Osteoblast (primary cell): Measurements from ENCODE around the gene UNC5A. TPM values are rescaled to one million over a fixed set of nuclear protein-coding genes. Genes with fewer than 3 reads are reported as not detected.

Source experiments
- DNase-seq: peaks from one replicate; pipeline ENCODE4 v3.0.0; 2011; ENCODE audit warnings: low spot score, mixed read lengths; ENCODE audit not compliant: insufficient read length; ENCODE audit errors: missing footprints
- H2AFZ ChIP-seq: 2 replicates; pipeline ENCODE4 v1.6.0; 2011; ENCODE audit warnings: mild to moderate bottlenecking, low read length
- H3K27ac ChIP-seq: 2 replicates; pipeline ENCODE4 v1.5.1; 2011; ENCODE audit warnings: mild to moderate bottlenecking, low read depth, low read length, moderate library complexity
- H3K27me3 ChIP-seq: 2 replicates; pipeline ENCODE4 v1.6.0; 2012; ENCODE audit warnings: mild to moderate bottlenecking, control low read depth, inconsistent platforms, low read length, moderate library complexity; ENCODE audit not compliant: insufficient read depth
- H3K36me3 ChIP-seq: 2 replicates; pipeline ENCODE4 v1.5.1; 2011; ENCODE audit warnings: mild to moderate bottlenecking, low read length, control low read depth, moderate library complexity; ENCODE audit not compliant: insufficient read depth
- H3K4me1 ChIP-seq: 2 replicates; pipeline ENCODE4 v1.5.1; 2011; ENCODE audit warnings: mild to moderate bottlenecking, low read length, control low read depth, moderate library complexity; ENCODE audit not compliant: insufficient read depth
- H3K4me2 ChIP-seq: 2 replicates; pipeline ENCODE4 v1.6.0; 2011; ENCODE audit warnings: mild to moderate bottlenecking, low read length; ENCODE audit not compliant: insufficient read depth
- H3K4me3 ChIP-seq: fragments of 200-600 bp; sonication (generic); 3 replicates; pipeline ENCODE4 v1.5.1; 2012; ENCODE audit warnings: mild to moderate bottlenecking, low read length, inconsistent platforms; ENCODE audit not compliant: insufficient read depth
- H3K79me2 ChIP-seq: 2 replicates; pipeline ENCODE4 v1.6.0; 2012; ENCODE audit warnings: mild to moderate bottlenecking, low read length, control low read depth, inconsistent platforms; ENCODE audit not compliant: insufficient read depth
- H3K9me3 ChIP-seq: 2 replicates; pipeline ENCODE4 v1.5.1; 2011; ENCODE audit warnings: low read depth, low read length, control low read depth
- H4K20me1 ChIP-seq: 2 replicates; pipeline ENCODE4 v1.6.0; 2012; ENCODE audit warnings: mild to moderate bottlenecking, low read length, control low read depth; ENCODE audit not compliant: insufficient read depth
- total RNA-seq: library from RNA; depleted of rRNA; stranded (reverse); fragments of >200 nt; gene quantifications from 2 replicates; pipeline ENCODE4 v1.2.3, GENCODE V29; 2012
- TF ChIP-seq, protein P1 (sequence below): IDR thresholded peaks from 2 replicates; pipeline ENCODE4 v1.5.1; 2011; ENCODE audit warnings: mild to moderate bottlenecking, low read depth, low read length, moderate library complexity; ENCODE audit errors: extremely low read depth

Gene UNC5A
- total RNA-seq, 1 donor = not detected

DNA sequence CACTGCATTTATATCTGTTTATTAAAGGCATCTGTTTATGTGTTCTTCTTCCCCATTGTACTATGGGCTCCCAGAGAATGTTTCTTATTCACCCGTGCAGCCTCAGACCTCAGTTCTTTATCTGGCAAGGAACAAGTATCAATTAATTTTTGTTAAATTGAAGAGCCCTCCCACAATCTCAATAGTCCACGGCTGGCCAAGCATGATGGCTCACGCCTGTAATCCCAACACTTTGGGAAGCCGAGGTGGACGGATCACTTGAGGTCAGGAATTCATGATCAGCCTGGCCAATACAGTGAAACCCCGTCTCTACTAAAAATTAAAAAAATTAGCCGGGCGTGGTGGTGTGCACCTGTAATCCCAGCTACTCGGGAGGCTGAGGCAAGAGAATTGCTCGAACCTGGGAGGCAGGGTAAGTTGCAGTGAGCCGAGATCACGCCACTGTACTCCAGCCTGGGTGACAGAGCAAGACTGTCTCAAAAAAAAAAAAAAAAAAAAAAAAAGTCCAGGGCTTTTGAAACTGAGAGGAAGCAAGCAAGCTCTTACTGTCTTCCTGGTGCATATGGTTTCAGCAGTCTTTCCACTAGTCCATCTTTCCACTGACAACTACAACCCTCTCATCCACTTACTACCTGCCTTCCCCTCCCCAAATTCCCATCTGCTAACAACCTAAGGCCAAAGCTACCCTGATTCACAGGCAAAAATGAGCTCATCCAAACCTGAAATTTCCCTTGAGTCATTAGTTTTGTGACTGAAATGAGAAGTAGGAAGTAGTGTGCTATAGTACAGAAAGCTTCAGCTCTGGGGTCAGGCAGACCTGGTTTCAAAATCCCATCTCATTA lies 91.1 kb downstream of the UNC5A start:
- Histone ChIP-seq H3K36me3 (peaks cover 41% of the 10 kb centered on the region), H3K79me2 (no peaks in the 10 kb centered on the region), H3K4me2 (no peak overlapping the region), H3K27me3 (no peaks in the 10 kb centered on the region), H3K4me1 (no peaks in the 10 kb centered on the region), H3K9me3 (no peaks in the 10 kb centered on the region), H3K4me3 (no peak overlapping the region), H2AFZ (no peak overlapping the region), H3K27ac (no peak overlapping the region), H4K20me1 (no peaks in the 10 kb centered on the region)
- no peak for DNase-seq
- TF ChIP-seq, protein P1, sequence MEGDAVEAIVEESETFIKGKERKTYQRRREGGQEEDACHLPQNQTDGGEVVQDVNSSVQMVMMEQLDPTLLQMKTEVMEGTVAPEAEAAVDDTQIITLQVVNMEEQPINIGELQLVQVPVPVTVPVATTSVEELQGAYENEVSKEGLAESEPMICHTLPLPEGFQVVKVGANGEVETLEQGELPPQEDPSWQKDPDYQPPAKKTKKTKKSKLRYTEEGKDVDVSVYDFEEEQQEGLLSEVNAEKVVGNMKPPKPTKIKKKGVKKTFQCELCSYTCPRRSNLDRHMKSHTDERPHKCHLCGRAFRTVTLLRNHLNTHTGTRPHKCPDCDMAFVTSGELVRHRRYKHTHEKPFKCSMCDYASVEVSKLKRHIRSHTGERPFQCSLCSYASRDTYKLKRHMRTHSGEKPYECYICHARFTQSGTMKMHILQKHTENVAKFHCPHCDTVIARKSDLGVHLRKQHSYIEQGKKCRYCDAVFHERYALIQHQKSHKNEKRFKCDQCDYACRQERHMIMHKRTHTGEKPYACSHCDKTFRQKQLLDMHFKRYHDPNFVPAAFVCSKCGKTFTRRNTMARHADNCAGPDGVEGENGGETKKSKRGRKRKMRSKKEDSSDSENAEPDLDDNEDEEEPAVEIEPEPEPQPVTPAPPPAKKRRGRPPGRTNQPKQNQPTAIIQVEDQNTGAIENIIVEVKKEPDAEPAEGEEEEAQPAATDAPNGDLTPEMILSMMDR = no peak

DNA sequence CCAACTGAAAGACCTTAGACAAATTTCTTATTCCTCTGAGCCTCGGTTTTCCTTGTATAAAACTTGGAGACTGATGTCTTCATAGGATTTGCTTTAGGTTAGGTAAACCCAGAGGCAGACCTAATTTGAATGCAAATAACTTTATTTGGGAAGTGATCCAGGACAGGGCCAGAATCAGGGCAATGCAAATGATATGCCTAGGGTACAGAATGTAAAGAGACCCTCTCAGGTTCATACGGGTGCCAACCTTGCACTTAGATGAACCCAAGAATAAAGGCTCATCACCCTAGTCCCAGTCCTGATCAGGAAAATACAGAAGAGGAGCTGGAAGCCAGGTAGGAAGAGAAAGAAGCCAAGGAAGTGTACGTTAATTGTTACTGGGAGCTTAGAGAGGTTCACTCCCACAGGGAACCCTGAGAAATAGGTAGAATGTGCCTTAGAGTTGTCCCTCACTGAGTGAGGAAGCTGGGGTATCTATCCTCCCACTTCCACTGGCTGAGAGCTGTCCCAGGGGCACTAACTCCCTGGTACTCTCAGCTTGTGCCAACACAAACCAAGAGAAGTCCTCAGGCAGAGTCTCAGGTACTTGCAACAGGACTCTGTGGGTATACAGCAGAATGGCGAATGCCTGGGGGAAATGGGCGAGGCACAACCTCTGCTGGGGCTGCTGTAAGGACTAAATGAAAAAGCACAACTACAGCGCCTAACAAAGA lies 91.9 kb downstream of the UNC5A start:
- Histone ChIP-seq H3K9me3 (no peaks in the 10 kb centered on the region), H3K27me3 (no peaks in the 10 kb centered on the region), H3K4me1 (no peaks in the 10 kb centered on the region), H3K4me3 (no peak overlapping the region), H3K36me3 (peaks cover 49% of the 10 kb centered on the region), H3K4me2 (no peak overlapping the region), H3K27ac (no peak overlapping the region), H4K20me1 (peaks cover under 1% of the 10 kb centered on the region), H3K79me2 (no peaks in the 10 kb centered on the region), H2AFZ (no peak overlapping the region)
- DNase-seq = no peak
- TF ChIP-seq, protein P1 = no peak

DNA sequence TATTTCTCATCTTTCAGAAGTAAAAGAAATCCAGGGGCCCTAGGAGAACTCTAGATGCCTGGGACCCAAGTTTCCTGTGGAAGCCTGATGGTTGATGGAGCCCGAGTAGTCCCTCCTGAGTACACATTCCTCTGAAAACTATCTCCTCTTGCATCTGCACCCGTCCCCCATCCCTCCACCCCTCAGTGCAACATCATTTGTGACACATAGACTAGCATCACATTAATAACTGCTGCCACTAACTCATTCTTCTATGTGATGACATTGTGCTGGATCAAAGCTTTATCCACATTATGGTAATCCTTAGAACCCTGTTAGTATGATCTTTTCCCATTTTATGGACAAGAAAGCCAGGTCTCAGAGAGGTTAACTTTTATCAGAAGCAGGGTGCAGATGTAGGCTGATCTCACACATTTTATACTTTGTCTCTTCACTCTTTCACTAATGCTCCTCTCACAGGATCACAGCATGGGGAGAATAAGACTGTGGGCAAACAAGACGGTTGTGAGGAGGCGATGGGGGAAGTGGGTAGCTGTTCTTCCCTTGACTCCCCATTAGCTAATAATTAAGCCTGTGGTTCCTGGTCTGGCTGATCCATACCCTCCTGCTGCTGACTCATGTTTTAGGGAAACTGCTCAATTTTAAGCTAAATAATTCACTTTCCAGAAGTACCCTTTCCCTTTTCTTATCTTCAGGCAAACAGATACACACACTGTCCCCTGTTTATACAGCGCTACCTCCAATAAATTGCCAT lies 92.7 kb downstream of the UNC5A start:
- H3K27ac ChIP-seq = no peak overlapping the region
- no peak overlapping the region for H3K4me3 ChIP-seq
- no peaks in the 10 kb centered on the region for H3K27me3 ChIP-seq
- no peaks in the 10 kb centered on the region for H3K9me3 ChIP-seq
- no peak overlapping the region for H3K4me2 ChIP-seq
- H3K4me1 ChIP-seq = no peaks in the 10 kb centered on the region
- no peak for DNase-seq
- H3K79me2 ChIP-seq = no peaks in the 10 kb centered on the region
- no peak overlapping the region for H2AFZ ChIP-seq
- peaks cover 3% of the 10 kb centered on the region for H4K20me1 ChIP-seq
- peaks cover 57% of the 10 kb centered on the region for H3K36me3 ChIP-seq
- TF ChIP-seq, protein P1 = no peak
